ENCODE results near the gene MRPL54. TPM values are rescaled to one million over a fixed set of nuclear protein-coding genes. Genes with fewer than 3 reads are reported as not detected.

Gene MRPL54
- total RNA-seq, result 10 to 100 TPM; 67.3 to 74.2 TPM

- Mint-ChIP-seq H3K27ac (peak within 1 kb of the TSS; percentile 96), H3K36me3 (ENCODE audit: insufficient read depth in 2 of 2) (peaks cover 2 to 8% of the 10 kb centered on the region in 2 donors)
Measured at GRCh38 chr19:3762501-3763459, at the start of gene MRPL54. TSS of gene MRPL54 (plus strand) at chr19:3762682. CDS start at chr19:3762701, 19 bp downstream.

GRCh38 chr19:3716147-3716668 lies 46.3 kb upstream of the MRPL54 start:
- ATAC-seq (replicated peaks in 1 of 2), result no peak
- Mint-ChIP-seq H3K27ac (no peak overlapping the region), H3K27me3 (ENCODE audit: low read depth) (no peaks in the 10 kb centered on the region)

More at GRCh38 chr19:3762501-3763459, at the start of gene MRPL54:
- peak within 1 kb of the TSS; percentile 98 to 100 for H3K4me3 Mint-ChIP-seq
- no peaks in the 10 kb centered on the region for H3K27me3 Mint-ChIP-seq (ENCODE audit: low read depth)
- peak; percentile 85 to 87 for ATAC-seq (replicated peaks in 1 of 2)
- peak; percentile 99 for DNase-seq
- H3K9me3 Mint-ChIP-seq, result no peaks in the 10 kb centered on the region
- H3K4me1 Mint-ChIP-seq (ENCODE audit: low read depth), result peaks cover 54% of the 10 kb centered on the region

GRCh38 chr19:3719868-3720267 lies 42.6 kb upstream of the MRPL54 start:
- no peaks in the 10 kb centered on the region for H3K27me3 Mint-ChIP-seq (ENCODE audit: low read depth)
- DNase-seq (no peak), ATAC-seq (replicated peaks in 1 of 2) (no peak)
- no peak overlapping the region for H3K4me3 Mint-ChIP-seq
- peaks cover 8% of the 10 kb centered on the region for H3K4me1 Mint-ChIP-seq (ENCODE audit: low read depth)
- no peaks in the 10 kb centered on the region for H3K9me3 Mint-ChIP-seq
- no peak overlapping the region for H3K27ac Mint-ChIP-seq
- no peaks in the 10 kb centered on the region for H3K36me3 Mint-ChIP-seq (ENCODE audit: insufficient read depth in 2 of 2)

More at GRCh38 chr19:3716147-3716668, 46.3 kb upstream of the MRPL54 start:
- Mint-ChIP-seq H3K9me3 (no peaks in the 10 kb centered on the region), H3K4me1 (ENCODE audit: low read depth) (no peaks in the 10 kb centered on the region), H3K4me3 (no peak overlapping the region), H3K36me3 (ENCODE audit: insufficient read depth in 2 of 2) (no peaks in the 10 kb centered on the region)
- no peak for DNase-seq

- Mint-ChIP-seq H3K36me3 (ENCODE audit: insufficient read depth in 2 of 2) (no peaks in the 10 kb centered on the region), H3K27ac (no peak overlapping the region), H3K4me3 (no peak overlapping the region), H3K9me3 (no peaks in the 10 kb centered on the region), H3K27me3 (ENCODE audit: low read depth) (no peaks in the 10 kb centered on the region), H3K4me1 (ENCODE audit: low read depth) (peaks cover 12% of the 10 kb centered on the region)
- ATAC-seq (replicated peaks in 1 of 2), result no peak
- DNase-seq, result no peak
Measured at GRCh38 chr19:3720349-3720917, 42.0 kb upstream of the MRPL54 start.

GRCh38 chr19:3721131-3721886 lies 41.2 kb upstream of the MRPL54 start:
- DNase-seq (peak; percentile 90 to 93), ATAC-seq (replicated peaks in 1 of 2) (peak; percentile 86 to 93)
- Mint-ChIP-seq H3K36me3 (ENCODE audit: insufficient read depth in 2 of 2) (no peaks in the 10 kb centered on the region), H3K27me3 (ENCODE audit: low read depth) (no peaks in the 10 kb centered on the region), H3K9me3 (no peaks in the 10 kb centered on the region), H3K4me3 (peak overlapping the region; percentile 72 to 82), H3K4me1 (ENCODE audit: low read depth) (peaks cover 12% of the 10 kb centered on the region), H3K27ac (no peak overlapping the region)

- no peak overlapping the region for H3K27ac Mint-ChIP-seq
- H3K9me3 Mint-ChIP-seq, result no peaks in the 10 kb centered on the region
- ATAC-seq (replicated peaks in 1 of 2), result no peak
- H3K36me3 Mint-ChIP-seq (ENCODE audit: insufficient read depth in 2 of 2), result no peaks in the 10 kb centered on the region
- H3K4me3 Mint-ChIP-seq, result peak overlapping the region; percentile 72 to 82
- DNase-seq, result no peak
- no peaks in the 10 kb centered on the region for H3K27me3 Mint-ChIP-seq (ENCODE audit: low read depth)
- H3K4me1 Mint-ChIP-seq (ENCODE audit: low read depth), result peaks cover 12% of the 10 kb centered on the region
Measured at GRCh38 chr19:3721887-3722442, 40.5 kb upstream of the MRPL54 start.

- Mint-ChIP-seq H3K4me1 (ENCODE audit: low read depth) (peaks cover 12% of the 10 kb centered on the region), H3K9me3 (no peaks in the 10 kb centered on the region), H3K4me3 (peak overlapping the region; percentile 72 to 82), H3K27ac (no peak overlapping the region), H3K27me3 (ENCODE audit: low read depth) (no peaks in the 10 kb centered on the region), H3K36me3 (ENCODE audit: insufficient read depth in 2 of 2) (no peaks in the 10 kb centered on the region)
- ATAC-seq (replicated peaks in 1 of 2) (no peak), DNase-seq (no peak)
Measured at GRCh38 chr19:3722443-3723109, 39.9 kb upstream of the MRPL54 start.

- Mint-ChIP-seq H3K27ac (no peak overlapping the region), H3K9me3 (no peaks in the 10 kb centered on the region), H3K4me1 (ENCODE audit: low read depth) (peaks cover 12% of the 10 kb centered on the region), H3K36me3 (ENCODE audit: insufficient read depth in 2 of 2) (no peaks in the 10 kb centered on the region), H3K4me3 (no peak overlapping the region), H3K27me3 (ENCODE audit: low read depth) (no peaks in the 10 kb centered on the region)
- no peak for ATAC-seq (replicated peaks in 1 of 2)
- DNase-seq, result no peak
Measured at GRCh38 chr19:3723110-3723488, 39.4 kb upstream of the MRPL54 start.

- Mint-ChIP-seq H3K27me3 (ENCODE audit: low read depth) (no peaks in the 10 kb centered on the region), H3K9me3 (no peaks in the 10 kb centered on the region), H3K36me3 (ENCODE audit: insufficient read depth in 2 of 2) (no peaks in the 10 kb centered on the region), H3K4me3 (no peak overlapping the region), H3K4me1 (ENCODE audit: low read depth) (peaks cover 17% of the 10 kb centered on the region), H3K27ac (no peak overlapping the region)
- ATAC-seq (replicated peaks in 1 of 2), result no peak
- DNase-seq, result no peak
Measured at GRCh38 chr19:3723883-3724282, 38.6 kb upstream of the MRPL54 start.

GRCh38 chr19:3725121-3725520 lies 37.4 kb upstream of the MRPL54 start:
- no peak for DNase-seq
- no peak overlapping the region for H3K4me3 Mint-ChIP-seq
- no peak for ATAC-seq (replicated peaks in 1 of 2)
- no peaks in the 10 kb centered on the region for H3K36me3 Mint-ChIP-seq (ENCODE audit: insufficient read depth in 2 of 2)
- H3K27me3 Mint-ChIP-seq (ENCODE audit: low read depth), result no peaks in the 10 kb centered on the region
- H3K4me1 Mint-ChIP-seq (ENCODE audit: low read depth), result peaks cover 17% of the 10 kb centered on the region
- H3K27ac Mint-ChIP-seq, result no peak overlapping the region
- H3K9me3 Mint-ChIP-seq, result no peaks in the 10 kb centered on the region

GRCh38 chr19:3725640-3726310 lies 36.7 kb upstream of the MRPL54 start:
- peaks cover 17% of the 10 kb centered on the region for H3K4me1 Mint-ChIP-seq (ENCODE audit: low read depth)
- no peak overlapping the region for H3K4me3 Mint-ChIP-seq
- no peaks in the 10 kb centered on the region for H3K9me3 Mint-ChIP-seq
- no peaks in the 10 kb centered on the region for H3K36me3 Mint-ChIP-seq (ENCODE audit: insufficient read depth in 2 of 2)
- no peak overlapping the region for H3K27ac Mint-ChIP-seq
- ATAC-seq (replicated peaks in 1 of 2) (no peak), DNase-seq (no peak)
- no peaks in the 10 kb centered on the region for H3K27me3 Mint-ChIP-seq (ENCODE audit: low read depth)

GRCh38 chr19:3730457-3730958 lies 32.0 kb upstream of the MRPL54 start:
- no peak overlapping the region for H3K4me3 Mint-ChIP-seq
- no peaks in the 10 kb centered on the region for H3K9me3 Mint-ChIP-seq
- H3K27ac Mint-ChIP-seq, result no peak overlapping the region

More at GRCh38 chr19:3730457-3730958, 32.0 kb upstream of the MRPL54 start:
- peaks cover 4% of the 10 kb centered on the region for H3K4me1 Mint-ChIP-seq (ENCODE audit: low read depth)
- ATAC-seq (replicated peaks in 1 of 2), result no peak
- no peaks in the 10 kb centered on the region for H3K36me3 Mint-ChIP-seq (ENCODE audit: insufficient read depth in 2 of 2)
- DNase-seq, result no peak
- H3K27me3 Mint-ChIP-seq (ENCODE audit: low read depth), result no peaks in the 10 kb centered on the region

All from activated T-cell treated with anti-CD3 and anti-CD28 coated beads, Interleukin-2, amount 50 U/mL, for 72 hours (primary cell).